Heart right ventricle (tissue), 16 donors: ENCODE data around the gene EPHA7. TPM values are rescaled to one million over a fixed set of nuclear protein-coding genes. Genes with fewer than 3 reads are reported as not detected.
A peak's percentile ranks its signal among the peaks of the same experiment; 100 is the strongest.

Experiments
- ATAC-seq, 8 donors: fragments of 200-7000 bp; cut with Tn5 transposase; one replicate each; pipeline ENCODE4 v1.9.1; 2020; ENCODE audit warnings: mild to moderate bottlenecking in 8 of 8, moderate library complexity in 8 of 8, moderate number of reproducible peaks in 1 of 8
- DNase-seq, 2 donors: peaks; one replicate each; pipeline ENCODE4 v3.0.0-alpha.2; 2020
- H3K27ac ChIP-seq, 10 donors: fragments of 200-600 bp; sonication (generic) in 2 of 10; one replicate each; pipeline versions ENCODE4 v1.5.0 to v1.8.0; 2020 to 2022; ENCODE audit warnings: mild to moderate bottlenecking in 3 of 10
- H3K27me3 ChIP-seq, 7 donors: fragments of 200-600 bp; one replicate each; pipeline ENCODE4 v1.8.0; 2021 to 2022; ENCODE audit warnings: mild to moderate bottlenecking in 2 of 7
- H3K36me3 ChIP-seq, 9 donors: fragments of 200-600 bp; sonication (generic) in 1 of 9; one replicate each; pipeline versions ENCODE4 v1.5.0 to v1.8.0; 2020 to 2022; ENCODE audit warnings: mild to moderate bottlenecking in 2 of 9
- H3K4me1 ChIP-seq, 9 donors: fragments of 200-600 bp; sonication (generic) in 1 of 9; one replicate each; pipeline versions ENCODE4 v1.5.0 to v1.8.0; 2020 to 2022; ENCODE audit warnings: mild to moderate bottlenecking in 4 of 9
- H3K4me3 ChIP-seq, 10 donors: fragments of 200-600 bp; sonication (generic) in 2 of 10; one replicate each; pipeline versions ENCODE4 v1.5.0 to v1.8.0; 2020 to 2022; ENCODE audit warnings: mild to moderate bottlenecking in 7 of 10, moderate library complexity in 2 of 10
- H3K9me3 ChIP-seq, 11 donors: fragments of 200-600 bp in 10 of 11; sonication (generic) in 2 of 11; one replicate each; pipeline versions ENCODE4 v1.5.0 to v1.8.0; 2013 to 2022; ENCODE audit warnings: mild to moderate bottlenecking in 2 of 11, control low read depth in 1 of 11, moderate library complexity in 1 of 11
- CTCF ChIP-seq, 9 donors: fragments of 200-600 bp; sonication (generic) in 2 of 9; IDR thresholded peaks; one replicate each; pipeline versions ENCODE4 v1.5.0 to v1.8.0; 2021 to 2022; ENCODE audit warnings: antibody characterized with exemption in 9 of 9, mild to moderate bottlenecking in 5 of 9, moderate library complexity in 1 of 9
- WGBS, 2 donors: extraction: QIAGEN DNeasy Blood & Tissue Kit; methylation state at CpG; one replicate each; pipeline ENCODE4 v1.1.7; 2013; ENCODE audit warnings: inconsistent platforms in 1 of 2; 5-methylcytosine and 5-hydroxymethylcytosine counted together
- intact Hi-C, 10 donors: fragments of 100-400 bp; cut with DNase I; formaldehyde crosslinking; loops; one replicate each; pipeline versions ENCODE4 v1.11.1 to v1.14.2; 2022
- polyA plus RNA-seq, 2 donors: library from polyadenylated mRNA; stranded (reverse); fragments of 200-250 nt; gene quantifications; one replicate each; pipeline ENCODE4 v1.2.3, GENCODE V29; 2013
- total RNA-seq, 10 donors: library from RNA; stranded (reverse); fragmentation: NEBNext Ultra II Directional in 3 of 10; extraction: Animal tissue kit (Norgen Biotek cat#: 25700) in 3 of 10; gene quantifications; one replicate each; pipeline versions ENCODE4 v1.2.1 to v1.2.4, GENCODE V29; 2021 to 2023
- donor health status: Arrhythmogenic right ventricular cardiomyopathy.
- donor health status: ischemic (EF 13 %, LVEDD 7.1; RV severe dilation, severe dysfunction).
- donor health status: healthy with polysubstance abuse.
- donor health status: DM: no; HTN: yes; CAD: no.
- donor health status: DM: no; HTN: no; CAD: no.
- donor health status: ischemic (EF 25% LVEDD 6.9; RV normal size, moderate dysfunction).
- donor health status: ischemic (EF 25% LVEDD 5.7; RV mildly dilated, moderate dysfunction).
- donor health status: healthy.
- donor health status: DM: yes; HTN: yes; CAD: no.
- donor health status: Ischemic cardiomyopathy.
- donor health status: ischemic (EF 35%, LVEDD 5.7; RV mildly dilated, moderate dysfunction).
- donor health status: nonischemic (EF 11% LVEDD 7.7; RV severe dilation, severe dysfunction).
- donor health status: DM: yes; HTN: yes; CAD: no.
- donor health status: PGD.
- donor health status: ischemic (EF 29% LVEDD 5.4; RV normal size, mild dysfunction).
- donor health status: nonischemic (EF 23%, LVEDD 6.1; RV moderate dilation, normal function).

The EPHA7 gene
- total and polyA plus RNA-seq, 12 donors = 0.22 to 15.1 (median 2.7) TPM

- ATAC-seq (no peak), DNase-seq (no peak)
- Histone ChIP-seq H3K27me3 (no peaks in the 10 kb centered on the region), H3K4me1 (no peaks in the 10 kb centered on the region), H3K4me3 (no peak overlapping the region), H3K36me3 (no peaks in the 10 kb centered on the region), H3K27ac (no peak overlapping the region), H3K9me3 (no peaks in the 10 kb centered on the region)
- intact Hi-C loops = no loop called here
- no peak for TF ChIP-seq CTCF (IDR thresholded peaks at IDR 0.05)
- 75 to 77% methylated on average over 3 of the region's 3 CpGs for WGBS, 2 donors
Measured at GRCh38 chr6:93235775-93236174, 183.6 kb downstream of the EPHA7 start.

GRCh38 chr6:93226822-93227221 is 192.5 kb downstream of the EPHA7 start:
- TF ChIP-seq CTCF (IDR thresholded peaks at IDR 0.05) = no peak
- Histone ChIP-seq H3K27ac (no peak overlapping the region), H3K4me1 (peaks cover 0 to 10% (median 0%) of the 10 kb centered on the region in 9 donors), H3K9me3 (no peaks in the 10 kb centered on the region), H3K27me3 (no peaks in the 10 kb centered on the region), H3K4me3 (no peak overlapping the region), H3K36me3 (no peaks in the 10 kb centered on the region)
- 95 to 96% methylated on average over 1 of the region's 1 CpG for WGBS, 2 donors
- intact Hi-C loops = no loop called here
- no peak for ATAC-seq
- DNase-seq = no peak

DNA sequence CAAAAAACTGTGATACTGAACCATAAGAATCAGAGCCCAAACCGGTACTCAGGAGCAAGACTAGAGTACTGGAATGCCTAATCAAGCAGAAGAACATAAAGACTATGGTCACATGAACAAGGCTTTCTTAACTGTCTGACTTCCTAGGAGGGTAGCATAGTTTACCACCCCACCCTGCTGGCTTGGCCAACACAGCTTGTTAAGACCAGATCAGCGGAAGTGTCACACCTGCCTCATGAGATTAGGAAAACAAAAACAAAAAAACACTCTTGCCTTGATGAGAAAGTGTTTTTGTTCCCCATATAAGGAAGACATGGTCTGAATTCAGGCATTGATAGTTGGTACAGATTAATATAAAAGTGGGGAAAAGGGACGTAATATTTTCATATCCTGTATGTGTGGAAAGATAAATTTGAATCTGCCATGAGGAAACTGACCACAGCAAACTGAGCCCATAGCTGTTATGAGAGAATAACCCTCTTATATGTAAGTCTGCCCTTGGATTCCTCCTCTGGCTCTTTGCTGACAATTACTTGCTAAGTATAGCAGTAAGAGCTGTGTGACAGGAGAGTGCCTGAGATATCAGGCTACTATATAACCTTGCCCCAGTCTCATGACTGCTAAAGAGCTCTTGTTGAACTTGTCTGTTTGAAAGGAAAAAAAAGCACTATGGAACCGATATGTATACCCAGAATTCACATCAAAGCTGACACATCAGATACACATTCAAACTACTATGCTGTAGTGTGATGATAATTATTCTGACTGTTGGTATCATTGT is 197.1 kb downstream of the EPHA7 start:
- Histone ChIP-seq H3K27me3 (no peaks in the 10 kb centered on the region), H3K36me3 (no peaks in the 10 kb centered on the region), H3K9me3 (no peaks in the 10 kb centered on the region), H3K4me3 (no peak overlapping the region), H3K4me1 (peaks cover 0 to 12% (median 0%) of the 10 kb centered on the region in 9 donors), H3K27ac (peak overlapping the region in 9 of 10 donors; percentile 2 to 82 (median 71))
- DNase-seq (peak in 1 of 2 donors; percentile 33), ATAC-seq (peak; percentile 89 to 100 (median 98))
- WGBS, 2 donors = 32 to 40% methylated on average over 4 of the region's 4 CpGs
- TF ChIP-seq CTCF (IDR thresholded peaks at IDR 0.05) = no peak
- intact Hi-C loops = no loop called here

- H3K36me3 ChIP-seq = no peaks in the 10 kb centered on the region
- ATAC-seq (no peak), DNase-seq (no peak)
- 82 to 91% methylated on average over 1 of the region's 1 CpG for WGBS, 2 donors
- H3K4me1 ChIP-seq = peaks cover 0 to 12% (median 0%) of the 10 kb centered on the region in 9 donors
- peaks cover 0 to 23% (median 0%) of the 10 kb centered on the region in 11 donors for H3K9me3 ChIP-seq
- no peak for TF ChIP-seq CTCF (IDR thresholded peaks at IDR 0.05)
- intact Hi-C loops = no loop called here
- H3K27me3 ChIP-seq = no peaks in the 10 kb centered on the region
- no peak overlapping the region for H3K4me3 ChIP-seq
- no peak overlapping the region for H3K27ac ChIP-seq
Measured at GRCh38 chr6:93219447-93219846, 199.9 kb downstream of the EPHA7 start.
